Measurements from ENCODE around the gene CAMK2G.

DNA sequence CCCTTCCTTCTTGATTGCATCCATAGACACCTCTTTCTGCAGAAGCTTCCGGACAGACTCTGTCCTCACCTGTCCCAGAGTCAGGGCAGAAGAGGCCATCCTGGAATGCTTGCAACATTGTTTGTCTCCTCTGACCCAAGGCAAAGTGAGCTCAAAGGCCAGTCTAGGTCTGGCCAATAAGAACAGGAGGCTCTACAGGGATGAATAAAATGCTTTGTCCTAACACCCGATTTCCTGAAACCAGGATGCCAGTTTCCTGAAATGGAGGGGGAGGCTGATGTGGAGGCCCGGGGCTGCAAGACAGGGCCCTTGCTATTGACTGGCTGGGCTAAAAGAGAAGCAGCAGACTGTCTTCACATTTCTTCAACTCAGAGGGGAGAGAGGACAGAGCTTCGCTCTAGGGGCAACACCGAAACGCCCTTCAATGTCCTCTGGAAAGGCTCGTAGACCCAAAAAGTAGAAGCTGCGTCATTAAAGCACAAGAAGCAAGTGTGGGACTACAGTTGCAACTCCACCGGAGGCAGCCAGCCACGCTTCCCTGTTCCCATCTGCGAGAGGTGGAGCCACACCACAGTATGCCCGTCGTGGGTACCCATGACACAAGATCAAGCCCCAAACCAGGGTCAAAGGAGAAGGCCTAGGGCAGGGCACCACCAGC is 33.8 kb downstream of the CAMK2G start:
- TF ChIP-seq, protein P1, sequence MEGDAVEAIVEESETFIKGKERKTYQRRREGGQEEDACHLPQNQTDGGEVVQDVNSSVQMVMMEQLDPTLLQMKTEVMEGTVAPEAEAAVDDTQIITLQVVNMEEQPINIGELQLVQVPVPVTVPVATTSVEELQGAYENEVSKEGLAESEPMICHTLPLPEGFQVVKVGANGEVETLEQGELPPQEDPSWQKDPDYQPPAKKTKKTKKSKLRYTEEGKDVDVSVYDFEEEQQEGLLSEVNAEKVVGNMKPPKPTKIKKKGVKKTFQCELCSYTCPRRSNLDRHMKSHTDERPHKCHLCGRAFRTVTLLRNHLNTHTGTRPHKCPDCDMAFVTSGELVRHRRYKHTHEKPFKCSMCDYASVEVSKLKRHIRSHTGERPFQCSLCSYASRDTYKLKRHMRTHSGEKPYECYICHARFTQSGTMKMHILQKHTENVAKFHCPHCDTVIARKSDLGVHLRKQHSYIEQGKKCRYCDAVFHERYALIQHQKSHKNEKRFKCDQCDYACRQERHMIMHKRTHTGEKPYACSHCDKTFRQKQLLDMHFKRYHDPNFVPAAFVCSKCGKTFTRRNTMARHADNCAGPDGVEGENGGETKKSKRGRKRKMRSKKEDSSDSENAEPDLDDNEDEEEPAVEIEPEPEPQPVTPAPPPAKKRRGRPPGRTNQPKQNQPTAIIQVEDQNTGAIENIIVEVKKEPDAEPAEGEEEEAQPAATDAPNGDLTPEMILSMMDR (conservative IDR thresholded peaks at IDR 0.05 in 1 of 2, IDR thresholded peaks at IDR 0.05 in 1 of 2; ENCODE audit: extremely low read depth in 1 of 2, insufficient read depth in 1 of 2, low read depth in 1 of 2, low read length in 2 of 2): no peak
- no peak for TF ChIP-seq EZH2 (IDR thresholded peaks at IDR 0.05; ENCODE audit: borderline replicate concordance, low read length)
